K562 treated with DMSO at 1 percent for 12 hours (cell line): Measurements from ENCODE around the gene TEX51. TPM values are rescaled to one million over a fixed set of nuclear protein-coding genes. Genes with fewer than 3 reads are reported as not detected.

ENCODE experiments used
- total RNA-seq: library from RNA; unstranded; fragments of 300-600 nt; gene quantifications from 2 replicates; pipeline ENCODE4 v1.2.3, GENCODE V29; 2022; ENCODE audit not compliant: insufficient read depth

The TEX51 gene
- not detected in 2 replicates for total RNA-seq

GRCh38 chr2:126898636-126899035 is at the start of gene TEX51:
Gene TEX51 (plus strand): TSS chr2:126898890. CDS start chr2:126898919, 29 bp downstream.

Other genes with a start within 250 kb of the TEX51 start
- 180 and 220 TPM in 2 replicates for gene GYPC, start 242.7 kb upstream of the TEX51 start, total RNA-seq
- gene BIN1, start 208.3 kb downstream of the TEX51 start, total RNA-seq: 2.0 and 2.6 TPM in 2 replicates